PC-3 (cell line): ENCODE data around the gene TARS1.

Experiments
- CTCF ChIP-seq: fragments of 300-600 bp; sonication (generic); conservative IDR thresholded peaks from 2 replicates; pipeline ENCODE4 v1.5.1; 2017; ENCODE audit warnings: antibody characterized with exemption, low read depth, mild to moderate bottlenecking, low read length
- EZH2 ChIP-seq: fragments of 300-600 bp; sonication (generic); IDR thresholded peaks from one replicate; pipeline ENCODE4 v1.6.1; 2017; ENCODE audit warnings: antibody characterized with exemption, mild to moderate bottlenecking, low read length; ENCODE audit not compliant: unreplicated experiment
- EZH2phosphoT487 ChIP-seq: fragments of 300-600 bp; sonication (generic); IDR thresholded peaks from 2 replicates; pipeline ENCODE4 v1.6.1; 2018; ENCODE audit warnings: mild to moderate bottlenecking, antibody characterized with exemption, low read length, borderline replicate concordance

- TF ChIP-seq CTCF (no peak), EZH2phosphoT487 (no peak), EZH2 (no peak)
Measured at GRCh38 chr5:33460210-33460609, 19.4 kb downstream of the TARS1 start.
